NCI-H345 treated with DMSO at 0.1 percent for 48 hours (cell line): ENCODE data around the gene SLC43A2.
"Not testable (repeated sequence)": the region's sequence is repeated elsewhere in the genome, so short reads cannot be mapped to it uniquely, and the experiment has no call there.

Experiments
- DNase-seq: peaks from one replicate; lab custom pipeline; 2025; ENCODE audit not compliant: unreplicated experiment; lab: John Stamatoyannopoulos, UW

SLC43A2 gene

GRCh38 chr17:1563471-1563785, 65.2 kb downstream of the SLC43A2 start:
- not testable (repeated sequence) for DNase-seq

GRCh38 chr17:1562176-1562643, 66.4 kb downstream of the SLC43A2 start:
- DNase-seq = no peak

DNA sequence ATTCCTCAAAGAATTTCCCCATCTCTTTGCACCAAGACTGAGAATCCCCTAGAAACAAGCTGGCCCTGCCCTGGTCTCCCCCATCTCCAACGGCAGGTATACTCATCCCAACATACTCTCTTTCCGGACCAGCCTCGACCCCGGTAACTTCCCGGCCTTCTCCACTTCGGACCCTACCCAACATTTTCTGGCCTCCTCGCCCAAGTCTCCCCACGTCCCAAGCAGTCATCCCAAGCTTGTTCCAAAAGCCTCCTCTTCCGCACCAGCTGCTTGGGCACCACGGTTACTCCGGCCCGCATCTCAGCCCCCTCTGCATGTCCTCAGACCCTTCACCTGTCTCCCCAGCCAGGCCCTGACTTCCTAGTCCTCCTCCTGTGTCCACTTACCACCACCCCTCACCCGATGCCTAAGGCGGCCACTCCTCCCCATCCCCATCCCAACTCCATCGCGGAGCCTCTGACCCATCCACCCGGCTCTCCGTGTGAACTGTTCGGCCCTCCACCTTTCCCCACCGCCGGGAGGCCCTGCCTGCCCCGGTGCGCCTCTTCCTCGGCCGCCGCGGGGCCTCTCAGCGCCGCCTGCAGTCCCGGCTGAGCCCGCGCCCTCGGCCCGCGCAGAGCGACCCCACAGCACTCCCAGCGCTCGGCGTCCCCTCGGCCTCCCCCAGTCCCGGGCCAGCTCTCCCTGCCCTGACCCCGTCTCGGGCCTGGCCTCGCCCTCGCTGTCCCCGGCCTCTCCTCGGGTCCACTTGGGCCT, 67.0 kb downstream of the SLC43A2 start:
- DNase-seq = no peak

DNA sequence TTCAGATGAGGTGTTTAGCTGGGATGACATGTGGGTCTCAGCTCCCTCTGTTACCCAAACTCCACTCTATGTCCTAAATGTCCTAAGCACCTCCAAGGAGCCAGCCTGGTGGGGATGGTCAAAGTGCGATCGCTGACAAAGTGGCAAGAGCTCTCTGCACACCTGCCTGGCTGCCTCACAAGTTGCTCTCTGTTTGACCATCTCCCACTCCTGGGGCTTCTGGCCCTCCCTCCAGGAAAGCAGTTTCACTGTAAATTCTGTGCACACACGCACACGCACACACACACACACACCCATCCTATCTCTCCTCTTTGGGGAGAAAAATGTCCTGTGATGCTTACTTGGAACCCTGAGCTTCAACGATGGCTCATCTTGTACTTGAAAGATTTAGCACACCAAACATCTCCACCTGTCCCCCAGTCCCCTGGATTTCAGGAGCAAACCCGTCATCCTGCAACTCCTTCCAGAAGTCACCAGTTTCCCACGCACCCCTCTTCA, 67.7 kb downstream of the SLC43A2 start:
- DNase-seq = no peak

DNA sequence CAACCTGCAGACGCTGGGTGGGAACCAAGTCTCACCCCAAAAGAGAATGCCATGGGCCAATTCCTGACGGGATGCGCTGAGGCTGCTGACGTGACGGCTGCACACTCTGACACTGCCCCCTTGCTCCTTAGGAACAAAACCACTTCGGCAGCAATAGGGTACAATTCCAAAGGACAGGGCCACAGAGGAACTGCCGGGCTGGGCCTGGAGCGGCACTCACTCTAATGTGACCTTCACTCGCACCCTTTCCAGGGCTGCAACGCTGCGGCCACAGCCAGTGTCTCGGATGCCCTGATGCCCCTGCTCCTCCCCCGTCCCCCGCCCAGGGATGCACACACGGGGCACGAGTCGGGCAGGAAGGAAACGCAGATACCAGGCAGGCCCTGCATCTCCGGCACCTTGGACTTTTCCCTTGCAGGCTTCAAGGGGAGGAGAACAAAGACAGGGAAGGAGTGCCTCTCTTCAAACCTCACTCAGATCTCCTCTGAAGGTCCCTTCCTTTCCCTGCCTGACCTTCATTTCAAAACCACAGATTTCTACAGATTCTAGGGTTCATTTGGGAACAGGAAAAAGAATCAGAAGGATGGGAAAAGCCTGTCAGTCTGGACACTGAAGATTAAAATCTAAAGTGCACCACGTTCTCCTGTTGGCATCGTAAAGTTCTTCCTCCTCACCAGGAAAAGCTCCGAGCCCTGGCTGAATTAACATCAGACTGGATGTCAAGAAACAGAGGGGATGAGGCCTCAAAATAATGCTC, 68.4 kb downstream of the SLC43A2 start:
- DNase-seq = no peak

DNA sequence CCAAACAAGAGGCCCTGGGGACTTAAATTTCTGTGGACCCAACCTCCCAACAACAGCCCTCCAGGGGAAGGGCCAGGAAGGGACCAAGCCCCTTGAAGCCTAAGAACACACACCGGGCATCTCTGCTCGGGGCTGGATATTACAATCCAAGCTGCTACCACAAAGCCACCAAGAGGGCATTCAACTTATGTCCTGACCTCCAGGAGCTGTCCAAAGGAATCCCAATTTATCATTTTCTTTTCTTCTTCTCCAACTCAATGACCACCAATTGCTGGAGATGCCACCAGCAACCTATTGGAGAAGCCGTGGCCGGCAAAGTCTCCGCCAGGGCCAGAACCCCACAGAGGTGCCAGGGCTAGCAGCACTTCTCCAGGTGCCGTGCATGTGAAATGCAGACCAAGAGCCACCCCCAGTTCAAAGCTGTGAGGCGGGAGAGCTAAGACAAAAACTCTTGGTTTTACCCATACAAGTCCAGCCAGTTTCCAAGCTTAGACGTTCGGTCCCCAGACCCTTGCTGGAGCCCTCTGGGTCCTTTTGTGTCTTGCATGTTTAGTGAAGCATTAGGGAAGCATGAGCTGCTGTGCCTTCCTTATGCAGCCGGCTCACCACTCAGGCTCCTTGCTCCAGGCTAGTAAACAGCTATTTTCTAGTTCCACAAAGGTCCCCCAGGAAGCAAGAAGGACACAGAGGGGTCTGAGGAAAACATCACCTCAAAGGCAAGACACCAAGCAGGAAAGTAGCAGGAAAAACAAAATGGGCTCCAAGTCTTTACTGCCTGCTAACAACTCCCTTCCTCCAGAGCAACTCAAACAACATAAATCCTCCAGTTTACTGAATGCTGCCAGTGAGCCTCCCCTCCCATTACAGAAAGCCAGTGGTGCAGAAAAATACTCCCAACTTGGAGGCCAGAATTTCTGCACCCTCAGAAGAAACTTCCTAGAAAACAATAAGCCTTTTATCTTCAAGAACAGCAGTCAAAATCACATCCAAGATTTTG, 69.3 kb downstream of the SLC43A2 start:
- DNase-seq = no peak

GRCh38 chr17:1558401-1558800, 70.2 kb downstream of the SLC43A2 start:
- no peak for DNase-seq

DNA sequence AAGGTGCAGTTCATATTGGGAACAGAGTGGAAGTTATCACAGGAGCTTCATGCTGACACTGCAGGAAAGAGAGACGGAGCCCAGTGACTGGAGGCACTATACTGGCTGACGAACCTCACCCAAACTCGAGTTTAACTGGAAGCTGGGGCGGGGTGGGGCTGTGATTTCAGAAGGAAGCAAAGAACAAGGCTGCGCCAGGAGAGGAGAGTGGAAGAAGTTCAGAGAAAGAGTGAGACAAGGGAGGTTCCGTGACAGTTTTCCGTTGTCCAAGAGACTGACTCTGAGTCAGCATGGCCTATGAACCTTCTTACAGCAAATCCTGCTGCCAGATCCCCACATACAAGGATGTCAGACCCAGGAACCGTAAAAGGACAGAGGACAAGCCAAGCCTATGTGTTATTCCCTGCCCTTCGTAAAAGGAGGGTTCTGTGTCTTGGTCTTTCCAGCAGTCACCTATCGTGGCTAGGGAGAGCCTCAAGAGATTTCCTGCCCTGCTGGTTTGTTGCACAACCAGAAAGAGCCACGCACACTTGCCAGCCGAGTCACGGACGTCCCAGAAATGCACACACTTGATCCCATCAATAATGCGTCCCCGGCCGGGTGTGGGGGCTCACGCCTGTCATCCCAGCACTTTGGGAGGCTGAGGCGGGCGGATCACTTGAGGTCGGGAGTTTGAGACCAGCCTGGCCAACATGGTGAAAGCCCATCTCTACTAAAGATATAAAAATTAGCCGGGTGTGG, 71.1 kb downstream of the SLC43A2 start:
- DNase-seq = no peak

GRCh38 chr17:1555651-1556471, 72.8 kb downstream of the SLC43A2 start:
- DNase-seq = no peak

GRCh38 chr17:1554751-1555540, 73.7 kb downstream of the SLC43A2 start:
- DNase-seq = no peak

DNA sequence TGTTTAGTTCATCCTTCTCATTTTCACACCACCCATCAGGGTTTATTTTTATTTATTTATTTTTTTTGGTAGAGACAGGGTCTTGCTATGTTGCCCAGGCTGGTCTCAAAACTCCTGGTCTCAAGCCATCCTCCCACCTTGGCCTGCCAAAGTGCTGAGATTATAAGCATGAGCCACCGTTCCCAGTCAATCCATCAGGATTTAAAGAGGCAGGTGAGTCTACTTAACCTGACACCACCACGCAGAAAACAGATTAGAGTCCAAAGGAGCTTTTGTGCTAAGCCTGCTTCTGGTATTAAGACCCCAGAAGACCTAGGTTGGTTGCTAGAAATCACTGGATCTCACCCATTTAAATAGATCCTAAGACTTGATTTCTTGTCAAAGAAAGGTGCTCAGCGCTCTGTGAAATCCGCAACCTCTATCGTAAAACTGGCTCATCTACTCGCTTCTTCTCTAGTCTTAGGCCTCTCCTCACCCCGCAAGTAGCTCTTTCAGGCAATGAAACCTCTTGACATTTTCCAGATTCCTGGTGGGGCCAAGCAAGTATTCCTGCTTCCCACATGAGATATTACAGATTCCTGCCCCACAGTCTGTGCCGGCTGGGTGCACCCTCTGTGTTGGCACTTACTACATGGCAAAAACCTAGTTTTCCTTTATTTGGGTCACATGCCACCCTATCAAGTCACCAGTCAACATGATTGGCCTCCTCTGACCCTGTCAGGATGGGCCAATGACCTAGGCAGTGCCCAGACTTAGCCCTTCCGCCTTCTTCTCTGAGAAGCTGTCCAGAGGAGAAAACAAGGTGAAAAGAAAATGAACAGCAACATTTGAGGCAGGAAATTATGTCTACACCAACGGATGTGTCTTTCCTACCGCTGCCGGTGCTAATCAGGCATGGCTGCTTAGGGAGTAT, 75.0 kb downstream of the SLC43A2 start:
- no peak for DNase-seq

GRCh38 chr17:1552932-1553331, 75.7 kb downstream of the SLC43A2 start:
- DNase-seq = no peak

GRCh38 chr17:1551741-1552140, 76.9 kb downstream of the SLC43A2 start:
- DNase-seq = no peak

DNA sequence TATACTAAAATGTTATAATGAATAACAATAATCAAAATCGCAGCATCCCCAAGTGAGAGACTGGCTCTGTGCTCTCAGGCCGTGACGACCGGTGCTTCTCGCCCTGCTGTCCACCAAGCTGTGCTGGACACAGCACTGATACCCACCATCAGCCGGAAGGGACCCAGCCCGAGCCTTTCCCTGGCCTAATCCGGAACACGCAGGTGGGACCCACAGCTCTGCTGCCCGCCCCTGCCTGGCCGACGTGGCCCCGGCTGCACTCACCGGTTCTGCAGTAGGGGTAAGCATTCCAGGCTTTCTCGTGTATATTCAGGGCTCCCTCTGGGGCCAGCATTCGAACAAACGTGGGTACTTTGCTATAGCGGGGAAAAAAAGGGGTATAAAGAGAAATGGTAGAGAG, 80.6 kb downstream of the SLC43A2 start:
- DNase-seq = no peak

- no peak for DNase-seq
Measured at GRCh38 chr17:1546292-1546922, 82.2 kb downstream of the SLC43A2 start.

DNA sequence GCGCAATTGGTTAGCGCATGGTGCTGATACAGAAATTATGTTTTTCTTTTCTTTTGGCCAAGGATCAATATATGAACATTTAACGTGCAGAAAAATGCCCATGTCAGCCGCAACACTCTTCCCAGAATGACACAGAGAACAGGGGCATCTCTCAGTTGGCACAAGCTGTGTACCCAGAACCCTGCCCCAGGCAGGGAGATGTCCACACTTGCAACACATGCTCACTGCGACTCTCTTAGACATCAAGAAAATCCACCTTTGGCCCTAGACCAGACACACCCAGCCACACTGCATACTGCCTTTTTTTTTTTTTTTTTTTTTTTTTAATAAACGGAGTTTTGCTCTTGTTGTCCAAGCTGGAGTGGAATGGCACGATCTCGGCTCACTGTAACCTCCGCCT, 83.0 kb downstream of the SLC43A2 start:
- no peak for DNase-seq

DNA sequence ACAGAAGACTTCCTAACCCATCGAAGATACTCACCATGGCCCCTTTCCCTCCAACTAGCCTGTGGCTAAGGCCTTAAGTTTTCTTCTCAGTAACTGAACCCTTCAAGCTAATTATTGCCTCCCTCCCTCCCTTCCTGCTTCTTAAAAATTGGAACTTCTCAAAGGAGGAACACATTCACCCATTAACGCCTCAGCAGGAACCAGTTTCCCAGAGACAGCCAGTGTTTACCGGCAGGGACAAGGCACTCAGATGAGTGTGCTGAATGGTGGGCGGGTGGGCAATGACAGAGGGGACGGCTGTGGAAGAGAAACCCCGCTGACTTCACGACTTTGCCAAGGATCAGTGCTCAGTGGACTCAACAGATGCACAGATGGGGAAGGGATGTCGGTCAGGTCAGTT, 86.3 kb downstream of the SLC43A2 start:
- DNase-seq = no peak
